CD4-positive, alpha-beta memory T cell (primary cell): ENCODE data around the gene MYOF. TPM values are rescaled to one million over a fixed set of nuclear protein-coding genes. Genes with fewer than 3 reads are reported as not detected.
A peak's percentile ranks its signal among the peaks of the same experiment; 100 is the strongest.

ENCODE experiments used
- CTCF ChIA-PET: fragments of 350-600 bp; sonication (Branson Sonifier 250); formaldehyde crosslinking; loops from one replicate; lab custom pipeline; 2021; ENCODE audit warnings: inconsistent platforms; ENCODE audit not compliant: partially characterized antibody; lab: Charles Lee
- POLR2A ChIA-PET: fragments of 350-600 bp; sonication (Branson Sonifier 250); formaldehyde crosslinking; loops from one replicate; lab custom pipeline; 2021; ENCODE audit not compliant: partially characterized antibody; lab: Charles Lee
- DNase-seq, 5 donors: peaks; one replicate each; pipeline versions ENCODE4 v3.0.0 to v3.0.0-alpha.2; 2020 to 2022; ENCODE audit warnings: mixed read lengths in 1 of 5
- H3K27ac ChIP-seq: one replicate; pipeline ENCODE4 v1.7.0; 2013; ENCODE audit warnings: low read depth, low read length
- H3K27me3 ChIP-seq: 2 replicates; pipeline ENCODE4 v1.7.0; 2013; ENCODE audit warnings: mild to moderate bottlenecking, low read length, moderate library complexity; ENCODE audit not compliant: insufficient read depth
- H3K36me3 ChIP-seq: 2 replicates; pipeline ENCODE4 v1.7.0; 2013; ENCODE audit warnings: mild to moderate bottlenecking, low read length, moderate library complexity; ENCODE audit not compliant: insufficient read depth
- H3K4me1 ChIP-seq: 2 replicates; pipeline ENCODE4 v1.7.0; 2013; ENCODE audit warnings: mild to moderate bottlenecking, low read length, moderate library complexity; ENCODE audit not compliant: insufficient read depth
- H3K4me3 ChIP-seq, 2 donors: one replicate each; pipeline ENCODE4 v1.7.0; 2013; ENCODE audit warnings: low read length in 2 of 2, mild to moderate bottlenecking in 1 of 2
- H3K9me3 ChIP-seq, 2 donors: one replicate each; pipeline ENCODE4 v1.7.0; 2013; ENCODE audit warnings: low read length in 2 of 2, control low read depth in 1 of 2; ENCODE audit not compliant: control insufficient read depth in 1 of 2
- H3K27ac Mint-ChIP-seq, 7 donors: one replicate each; pipeline ENCODE4 v1.8.0; 2020 to 2021; ENCODE audit warnings: mixed read lengths in 7 of 7, mild to moderate bottlenecking in 6 of 7, inconsistent platforms in 3 of 7, moderate library complexity in 3 of 7
- H3K27me3 Mint-ChIP-seq, 2 donors: one replicate each; pipeline ENCODE4 v1.8.0; 2020 to 2021; ENCODE audit warnings: mixed read lengths in 2 of 2
- H3K36me3 Mint-ChIP-seq, 2 donors: one replicate each; pipeline ENCODE4 v1.8.0; 2020 to 2021; ENCODE audit warnings: mixed read lengths in 2 of 2, inconsistent platforms in 1 of 2, mild to moderate bottlenecking in 1 of 2
- H3K4me1 Mint-ChIP-seq, 4 donors: one replicate each; pipeline ENCODE4 v1.8.0; 2020 to 2021; ENCODE audit warnings: mixed read lengths in 4 of 4, mild to moderate bottlenecking in 1 of 4
- H3K4me3 Mint-ChIP-seq, 8 donors: one replicate each; pipeline ENCODE4 v1.8.0; 2020 to 2021; ENCODE audit warnings: mixed read lengths in 8 of 8, mild to moderate bottlenecking in 7 of 8, moderate library complexity in 6 of 8, inconsistent platforms in 3 of 8
- H3K9me3 Mint-ChIP-seq, 8 donors: one replicate each; pipeline ENCODE4 v1.8.0; 2020 to 2021; ENCODE audit warnings: mixed read lengths in 8 of 8, mild to moderate bottlenecking in 5 of 8, inconsistent platforms in 3 of 8, moderate library complexity in 1 of 8
- intact Hi-C: fragments of 100-400 bp; cut with micrococcal nuclease; formaldehyde crosslinking; loops from one replicate; pipeline ENCODE4 v1.15.1; 2023
- polyA plus RNA-seq, 2 donors: library from polyadenylated mRNA; unstranded; fragments of 300-500 nt; fragmentation: Illumina TruSeq; gene quantifications; one replicate each; pipeline ENCODE4 v1.2.3, GENCODE V29; 2021
- total RNA-seq, 2 experiments: library from RNA; stranded (reverse); gene quantifications; one replicate each; pipeline ENCODE4 v1.2.3, GENCODE V29; 2021

Gene MYOF
- total and polyA plus RNA-seq, 4 experiments from 2014 or later, result 1.2 to 2.2 TPM; not detected in 2

- POLR2A ChIA-PET, result no interaction called here
- Histone ChIP-seq H3K4me3 (no peak overlapping the region), H3K27ac (no peak overlapping the region), H3K27me3 (no peaks in the 10 kb centered on the region), H3K4me1 (no peaks in the 10 kb centered on the region), H3K9me3 (no peaks in the 10 kb centered on the region), H3K36me3 (no peaks in the 10 kb centered on the region)
- Mint-ChIP-seq H3K9me3 (peaks cover 0 to 2% (median 0%) of the 10 kb centered on the region in 8 donors), H3K4me1 (peaks cover 0 to 1% (median 0%) of the 10 kb centered on the region in 4 donors), H3K36me3 (no peaks in the 10 kb centered on the region), H3K27me3 (peaks cover 0 to 6% of the 10 kb centered on the region in 2 donors), H3K4me3 (no peak overlapping the region), H3K27ac (peak overlapping the region in 2 of 7 donors; percentile 7 to 20)
- no peak for DNase-seq
- intact Hi-C loops, result no loop called here
- CTCF ChIA-PET, result no interaction called here
These were observed 83.6 kb downstream of the MYOF start for GRCh38 chr10:93398528-93398927.

GRCh38 chr10:93397020-93397419, 85.1 kb downstream of the MYOF start:
- Mint-ChIP-seq H3K4me1 (peaks cover 0 to 1% (median 0%) of the 10 kb centered on the region in 4 donors), H3K9me3 (peaks cover 0 to 2% (median 0%) of the 10 kb centered on the region in 8 donors), H3K4me3 (no peak overlapping the region), H3K27ac (no peak overlapping the region), H3K27me3 (peaks cover 0 to 6% of the 10 kb centered on the region in 2 donors), H3K36me3 (no peaks in the 10 kb centered on the region)
- ChIA-PET POLR2A (no interaction called here), CTCF (no interaction called here)
- no peaks in the 10 kb centered on the region for H3K4me1 ChIP-seq
- intact Hi-C loops, result no loop called here
- H3K27ac ChIP-seq, result no peak overlapping the region
- H3K9me3 ChIP-seq, result no peaks in the 10 kb centered on the region
- no peak overlapping the region for H3K4me3 ChIP-seq
- DNase-seq, result no peak
- H3K36me3 ChIP-seq, result no peaks in the 10 kb centered on the region
- no peaks in the 10 kb centered on the region for H3K27me3 ChIP-seq

- no peaks in the 10 kb centered on the region for H3K36me3 ChIP-seq
- Mint-ChIP-seq H3K4me3 (no peak overlapping the region), H3K27ac (no peak overlapping the region), H3K9me3 (peaks cover 0 to 2% (median 0%) of the 10 kb centered on the region in 8 donors), H3K27me3 (peaks cover 1 to 7% of the 10 kb centered on the region in 2 donors), H3K36me3 (no peaks in the 10 kb centered on the region), H3K4me1 (peaks cover 0 to 6% (median 0%) of the 10 kb centered on the region in 4 donors)
- H3K4me3 ChIP-seq, result no peak overlapping the region
- H3K9me3 ChIP-seq, result no peaks in the 10 kb centered on the region
- no peaks in the 10 kb centered on the region for H3K4me1 ChIP-seq
- no peaks in the 10 kb centered on the region for H3K27me3 ChIP-seq
- ChIA-PET CTCF (interaction anchor here (0.8 to 23.8 kb wide), 3 partner anchors 17 to 112 kb away, joined by 3 to 726 read pairs (median 3); partner anchors contain the start of gene MYOF), POLR2A (no interaction called here)
- no peak for DNase-seq
- intact Hi-C loops, result no loop called here
- H3K27ac ChIP-seq, result no peak overlapping the region
These were observed 88.9 kb downstream of the MYOF start for GRCh38 chr10:93393211-93393610.

- H3K27ac ChIP-seq, result no peak overlapping the region
- CTCF ChIA-PET, result interaction anchor here (0.6 to 23.8 kb wide), 2 partner anchors 90 to 505 kb away, joined by 3 to 726 read pairs; partner anchors contain the start of gene MYOF
- POLR2A ChIA-PET, result interaction anchor here (1.3 kb wide), 1 partner anchor 71 kb away, joined by 3 read pairs; no protein-coding TSS in a partner anchor
- no peak overlapping the region for H3K4me3 ChIP-seq
- Mint-ChIP-seq H3K27me3 (peaks cover 1 to 2% of the 10 kb centered on the region in 2 donors), H3K4me1 (peaks cover 5 to 13% (median 8%) of the 10 kb centered on the region in 4 donors), H3K4me3 (no peak overlapping the region), H3K9me3 (peaks cover 0 to 2% (median 0%) of the 10 kb centered on the region in 8 donors), H3K36me3 (no peaks in the 10 kb centered on the region), H3K27ac (no peak overlapping the region)
- H3K4me1 ChIP-seq, result peaks cover 8% of the 10 kb centered on the region
- no peak for DNase-seq
- no peaks in the 10 kb centered on the region for H3K9me3 ChIP-seq
- no peaks in the 10 kb centered on the region for H3K36me3 ChIP-seq
- H3K27me3 ChIP-seq, result no peaks in the 10 kb centered on the region
- intact Hi-C loops, result no loop called here
These were observed 90.0 kb downstream of the MYOF start for GRCh38 chr10:93392121-93392520.

GRCh38 chr10:93390306-93391090, 91.6 kb downstream of the MYOF start:
- peaks cover 17% of the 10 kb centered on the region for H3K4me1 ChIP-seq
- CTCF ChIA-PET, result interaction anchor here (1.1 to 23.8 kb wide), 3 partner anchors 14 to 91 kb away, joined by 3 to 726 read pairs (median 5); partner anchors contain the start of gene MYOF
- intact Hi-C loops, result no loop called here
- H3K4me3 ChIP-seq, result no peak overlapping the region
- H3K27me3 ChIP-seq, result no peaks in the 10 kb centered on the region
- Mint-ChIP-seq H3K4me1 (peaks cover 14 to 24% (median 17%) of the 10 kb centered on the region in 4 donors), H3K27me3 (peaks cover 1 to 2% of the 10 kb centered on the region in 2 donors), H3K27ac (no peak overlapping the region), H3K9me3 (peaks cover 0 to 2% (median 0%) of the 10 kb centered on the region in 8 donors), H3K36me3 (no peaks in the 10 kb centered on the region), H3K4me3 (no peak overlapping the region)
- DNase-seq, result no peak
- no peaks in the 10 kb centered on the region for H3K9me3 ChIP-seq
- POLR2A ChIA-PET, result no interaction called here
- H3K27ac ChIP-seq, result no peak overlapping the region
- no peaks in the 10 kb centered on the region for H3K36me3 ChIP-seq

- POLR2A ChIA-PET, result no interaction called here
- Histone ChIP-seq H3K27ac (no peak overlapping the region), H3K9me3 (no peaks in the 10 kb centered on the region), H3K27me3 (no peaks in the 10 kb centered on the region), H3K4me1 (peaks cover 17% of the 10 kb centered on the region), H3K4me3 (no peak overlapping the region), H3K36me3 (no peaks in the 10 kb centered on the region)
- no peaks in the 10 kb centered on the region for H3K36me3 Mint-ChIP-seq
- intact Hi-C loops, result no loop called here
- H3K9me3 Mint-ChIP-seq, result no peaks in the 10 kb centered on the region
- CTCF ChIA-PET, result interaction anchor here (1.1 to 23.8 kb wide), 3 partner anchors 10 to 95 kb away, joined by 3 to 726 read pairs (median 37); partner anchors contain the start of gene MYOF
- peak in 3 of 5 donors; percentile 13 to 27 (median 16) for DNase-seq
- H3K27me3 Mint-ChIP-seq, result peaks cover 1 to 2% of the 10 kb centered on the region in 2 donors
- peak overlapping the region; percentile 15 to 71 (median 63) for H3K4me3 Mint-ChIP-seq
- peak overlapping the region; percentile 6 to 87 (median 50) for H3K27ac Mint-ChIP-seq
- H3K4me1 Mint-ChIP-seq, result peaks cover 14 to 30% (median 17%) of the 10 kb centered on the region in 4 donors
These were observed 95.3 kb downstream of the MYOF start for GRCh38 chr10:93386631-93387369.

- H3K27me3 Mint-ChIP-seq, result no peaks in the 10 kb centered on the region
- intact Hi-C loops, result no loop called here
These were observed 96.8 kb downstream of the MYOF start for GRCh38 chr10:93385345-93385744.

More at GRCh38 chr10:93385345-93385744, 96.8 kb downstream of the MYOF start:
- no peak for DNase-seq
- no peak overlapping the region for H3K4me3 Mint-ChIP-seq
- H3K27ac ChIP-seq, result no peak overlapping the region
- ChIA-PET POLR2A (no interaction called here), CTCF (interaction anchor here (0.7 to 23.8 kb wide), 5 partner anchors 9 to 96 kb away, joined by 3 to 726 read pairs (median 3); partner anchors contain the start of gene MYOF)
- peaks cover 14 to 33% (median 17%) of the 10 kb centered on the region in 4 donors for H3K4me1 Mint-ChIP-seq
- no peaks in the 10 kb centered on the region for H3K36me3 Mint-ChIP-seq
- H3K9me3 ChIP-seq, result no peaks in the 10 kb centered on the region
- H3K4me3 ChIP-seq, result no peak overlapping the region
- no peak overlapping the region for H3K27ac Mint-ChIP-seq
- H3K4me1 ChIP-seq, result peaks cover 17% of the 10 kb centered on the region
- H3K27me3 ChIP-seq, result no peaks in the 10 kb centered on the region
- no peaks in the 10 kb centered on the region for H3K9me3 Mint-ChIP-seq
- no peaks in the 10 kb centered on the region for H3K36me3 ChIP-seq
